AG10803 (cell line): Measurements from ENCODE around the gene CDA.

ENCODE experiments used
- DNase-seq: peaks from one replicate; pipeline ENCODE4 v3.0.0; 2010; ENCODE audit warnings: low read depth
- H3K4me3 ChIP-seq: 2 replicates; pipeline ENCODE4 v1.5.1; 2011; ENCODE audit warnings: mild to moderate bottlenecking, low read length, control low read depth
- CTCF ChIP-seq: conservative IDR thresholded peaks from 2 replicates; pipeline ENCODE4 v1.5.1; 2011; ENCODE audit warnings: mild to moderate bottlenecking, low read length, control low read depth, inconsistent platforms

The CDA gene

GRCh38 chr1:20634065-20634593 lies 45.2 kb downstream of the CDA start:
- TF ChIP-seq CTCF, result no peak
- H3K4me3 ChIP-seq, result peak overlapping the region; percentile 87
- no peak for DNase-seq

GRCh38 chr1:20634594-20635084 lies 45.7 kb downstream of the CDA start:
- peak overlapping the region; percentile 87 for H3K4me3 ChIP-seq
- peak; percentile 33 for DNase-seq
- no peak for TF ChIP-seq CTCF

GRCh38 chr1:20636785-20637347 lies 48.0 kb downstream of the CDA start:
- DNase-seq, result no peak
- no peak for TF ChIP-seq CTCF
- H3K4me3 ChIP-seq, result no peak overlapping the region

- DNase-seq, result peak; percentile 54
- H3K4me3 ChIP-seq, result no peak overlapping the region
- peak; percentile 82 for TF ChIP-seq CTCF
Measured at GRCh38 chr1:20640183-20640597, 51.3 kb downstream of the CDA start.

GRCh38 chr1:20641975-20642374 lies 53.1 kb downstream of the CDA start:
- DNase-seq, result no peak
- no peak for TF ChIP-seq CTCF
- no peak overlapping the region for H3K4me3 ChIP-seq

- no peak for TF ChIP-seq CTCF
- no peak for DNase-seq
Measured at GRCh38 chr1:20643080-20643479, 54.2 kb downstream of the CDA start.

GRCh38 chr1:20644416-20644815 lies 55.5 kb downstream of the CDA start:
- no peak for TF ChIP-seq CTCF
- DNase-seq, result no peak
- no peak overlapping the region for H3K4me3 ChIP-seq

More at GRCh38 chr1:20643080-20643479, 54.2 kb downstream of the CDA start:
- H3K4me3 ChIP-seq, result no peak overlapping the region
